Fibroblast of lung (primary cell): Measurements from ENCODE around the gene PLEKHS1. TPM values are rescaled to one million over a fixed set of nuclear protein-coding genes. Genes with fewer than 3 reads are reported as not detected.

Experiments
- DNase-seq, 2 donors: peaks; one replicate each; pipeline versions ENCODE4 v3.0.0 to v3.0.0-alpha.2; 2010; ENCODE audit warnings: low read depth in 2 of 2
- H2AFZ ChIP-seq: 2 replicates; pipeline ENCODE4 v1.5.1; 2012; ENCODE audit warnings: low read length, control low read depth, inconsistent platforms
- H3K27ac ChIP-seq: 2 replicates; pipeline ENCODE4 v1.5.1; 2011; ENCODE audit warnings: low read length, control low read depth; ENCODE audit not compliant: insufficient read depth
- H3K27me3 ChIP-seq: 2 replicates; pipeline ENCODE4 v1.5.1; 2011; ENCODE audit warnings: mild to moderate bottlenecking, low read length; ENCODE audit not compliant: control insufficient read depth, insufficient read depth
- H3K36me3 ChIP-seq: 2 replicates; pipeline ENCODE4 v1.5.1; 2011; ENCODE audit warnings: low read length; ENCODE audit not compliant: control insufficient read depth, insufficient read depth
- H3K4me1 ChIP-seq: 2 replicates; pipeline ENCODE4 v1.5.1; 2011; ENCODE audit warnings: low read length; ENCODE audit not compliant: control insufficient read depth, insufficient read depth; ENCODE audit errors: extremely low read depth
- H3K4me2 ChIP-seq: 2 replicates; pipeline ENCODE4 v1.5.1; 2011; ENCODE audit warnings: low read length, control low read depth; ENCODE audit not compliant: insufficient read depth; ENCODE audit errors: extremely low read depth
- H3K4me3 ChIP-seq, 4 experiments: fragments of 200-600 bp in 1 of 4; sonication (generic) in 1 of 4; replicated peaks in 1 of 4; 2 replicates each; pipeline ENCODE4 v1.5.1; 2011 to 2016; ENCODE audit warnings: low read length in 4 of 4, low read depth in 3 of 4, mild to moderate bottlenecking in 3 of 4, control low read depth in 2 of 4, inconsistent platforms in 1 of 4, mixed read lengths in 1 of 4; ENCODE audit not compliant: insufficient read depth in 1 of 4; ENCODE audit errors: control extremely low read depth in 1 of 4
- H3K79me2 ChIP-seq: 2 replicates; pipeline ENCODE4 v1.5.1; 2012; ENCODE audit warnings: mild to moderate bottlenecking, low read length, inconsistent platforms; ENCODE audit not compliant: control insufficient read depth, insufficient read depth
- H3K9ac ChIP-seq: 2 replicates; pipeline ENCODE4 v1.5.1; 2011; ENCODE audit warnings: mild to moderate bottlenecking, low read length, control low read depth; ENCODE audit not compliant: insufficient read depth
- H3K9me3 ChIP-seq: 2 replicates; pipeline ENCODE4 v1.5.1; 2012; ENCODE audit warnings: low read depth, low read length; ENCODE audit not compliant: control insufficient read depth, insufficient read depth
- H4K20me1 ChIP-seq: 2 replicates; pipeline ENCODE4 v1.5.1; 2011; ENCODE audit warnings: low read length; ENCODE audit not compliant: control insufficient read depth, insufficient read depth; ENCODE audit errors: extremely low read depth
- CTCF ChIP-seq, 2 donors: IDR thresholded peaks in 1 of 2; conservative IDR thresholded peaks in 1 of 2; 1 replicate in 1 of 2; 2 replicates in 1 of 2; pipeline ENCODE4 v1.5.1; 2011 to 2012; ENCODE audit warnings: low read length in 2 of 2, control low read depth in 1 of 2, inconsistent platforms in 1 of 2, low read depth in 1 of 2, mild to moderate bottlenecking in 1 of 2
- EZH2 ChIP-seq: IDR thresholded peaks from 2 replicates; pipeline ENCODE4 v1.5.1; 2012; ENCODE audit warnings: low read length, control low read depth, mild to moderate bottlenecking; ENCODE audit errors: missing control alignments
- polyA plus RNA-seq, 2 donors: library from polyadenylated mRNA; depleted of rRNA in 1 of 2; stranded (reverse) in 1 of 2; unstranded in 1 of 2; fragments of >200 nt; gene quantifications; 2 replicates each; pipeline ENCODE4 v1.2.1, GENCODE V29; 2011 to 2012; ENCODE audit warnings: missing spikeins in 1 of 2
- total RNA-seq: library from RNA; depleted of rRNA; stranded (reverse); fragments of >200 nt; gene quantifications from 2 replicates; pipeline ENCODE4 v1.2.1, GENCODE V29; 2014

Gene PLEKHS1
- total and polyA plus RNA-seq, 2 donors (not counting 1 experiment from before 2014, with no cell fraction given): not detected

GRCh38 chr10:113739031-113739430, 12.5 kb upstream of the PLEKHS1 start:
- no peaks in the 10 kb centered on the region for H3K4me1 ChIP-seq
- no peak for TF ChIP-seq CTCF (conservative IDR thresholded peaks at IDR 0.05 in 1 of 2, IDR thresholded peaks at IDR 0.05 in 1 of 2; ENCODE audit: low read depth in 1 of 2, low read length in 2 of 2)
- TF ChIP-seq EZH2: no peak
- no peaks in the 10 kb centered on the region for H3K79me2 ChIP-seq
- no peak overlapping the region for H3K27ac ChIP-seq
- DNase-seq: peak in 1 of 2 donors; percentile 8
- no peak overlapping the region for H3K9ac ChIP-seq
- no peak overlapping the region for H3K4me2 ChIP-seq
- no peak overlapping the region for H3K4me3 ChIP-seq
- no peak overlapping the region for H2AFZ ChIP-seq
- no peaks in the 10 kb centered on the region for H4K20me1 ChIP-seq
- H3K9me3 ChIP-seq: no peaks in the 10 kb centered on the region
- no peaks in the 10 kb centered on the region for H3K27me3 ChIP-seq
- H3K36me3 ChIP-seq: no peaks in the 10 kb centered on the region

GRCh38 chr10:113739577-113739976, 11.9 kb upstream of the PLEKHS1 start:
- Histone ChIP-seq H3K9me3 (no peaks in the 10 kb centered on the region), H3K79me2 (no peaks in the 10 kb centered on the region), H3K27me3 (no peaks in the 10 kb centered on the region), H3K4me1 (no peaks in the 10 kb centered on the region), H3K27ac (no peak overlapping the region), H4K20me1 (no peaks in the 10 kb centered on the region), H2AFZ (no peak overlapping the region), H3K4me2 (no peak overlapping the region), H3K36me3 (no peaks in the 10 kb centered on the region), H3K4me3 (no peak overlapping the region), H3K9ac (no peak overlapping the region)
- TF ChIP-seq CTCF (conservative IDR thresholded peaks at IDR 0.05 in 1 of 2, IDR thresholded peaks at IDR 0.05 in 1 of 2; ENCODE audit: low read depth in 1 of 2, low read length in 2 of 2): no peak
- no peak for TF ChIP-seq EZH2
- DNase-seq: no peak

- H2AFZ ChIP-seq: no peak overlapping the region
- H3K27me3 ChIP-seq: no peaks in the 10 kb centered on the region
- no peaks in the 10 kb centered on the region for H3K9me3 ChIP-seq
- no peaks in the 10 kb centered on the region for H3K4me1 ChIP-seq
- no peaks in the 10 kb centered on the region for H3K36me3 ChIP-seq
- H3K79me2 ChIP-seq: no peaks in the 10 kb centered on the region
- H3K4me2 ChIP-seq: no peak overlapping the region
- no peak for TF ChIP-seq EZH2
- TF ChIP-seq CTCF (conservative IDR thresholded peaks at IDR 0.05 in 1 of 2, IDR thresholded peaks at IDR 0.05 in 1 of 2; ENCODE audit: low read depth in 1 of 2, low read length in 2 of 2): no peak
- no peaks in the 10 kb centered on the region for H4K20me1 ChIP-seq
- H3K9ac ChIP-seq: no peak overlapping the region
- DNase-seq: no peak
- no peak overlapping the region for H3K4me3 ChIP-seq
- no peak overlapping the region for H3K27ac ChIP-seq
These were observed 10.6 kb upstream of the PLEKHS1 start for GRCh38 chr10:113740850-113741249.
